Fibroblast of mammary gland (primary cell): ENCODE measurements around the gene FSTL4.
"Not testable (repeated sequence)": the region's sequence is repeated elsewhere in the genome, so short reads cannot be mapped to it uniquely, and the experiment has no call there.

ENCODE experiments used
- DNase-seq: peaks from one replicate; pipeline ENCODE4 v3.0.0-alpha.2; 2010; ENCODE audit warnings: low read depth
- H3K4me3 ChIP-seq: 2 replicates; pipeline ENCODE4 v1.5.1; 2011; ENCODE audit warnings: low read depth, mild to moderate bottlenecking, low read length, moderate library complexity; ENCODE audit not compliant: control insufficient read depth
- CTCF ChIP-seq: conservative IDR thresholded peaks from 2 replicates; pipeline ENCODE4 v1.5.1; 2011; ENCODE audit warnings: low read depth, low read length, inconsistent platforms; ENCODE audit not compliant: control insufficient read depth, insufficient read depth

Gene FSTL4

GRCh38 chr5:133192716-133193115 is 419.6 kb downstream of the FSTL4 start:
- TF ChIP-seq CTCF = no peak
- no peak for DNase-seq
- H3K4me3 ChIP-seq = no peak overlapping the region

GRCh38 chr5:133189881-133190280 is 422.5 kb downstream of the FSTL4 start:
- no peak for TF ChIP-seq CTCF
- no peak for DNase-seq
- H3K4me3 ChIP-seq = no peak overlapping the region

GRCh38 chr5:133179405-133179804 is 432.9 kb downstream of the FSTL4 start:
- H3K4me3 ChIP-seq = no peak overlapping the region
- DNase-seq = no peak
- TF ChIP-seq CTCF = no peak

- not testable (repeated sequence) for DNase-seq, H3K4me3 ChIP-seq
Measured at GRCh38 chr5:133170756-133171387, 441.5 kb downstream of the FSTL4 start.

- no peak for DNase-seq
- no peak for TF ChIP-seq CTCF
- H3K4me3 ChIP-seq = no peak overlapping the region
Measured at GRCh38 chr5:133164759-133165158, 447.6 kb downstream of the FSTL4 start.

GRCh38 chr5:133163839-133164238 is 448.5 kb downstream of the FSTL4 start:
- no peak overlapping the region for H3K4me3 ChIP-seq
- DNase-seq = no peak
- no peak for TF ChIP-seq CTCF

- TF ChIP-seq CTCF = no peak
- no peak for DNase-seq
- H3K4me3 ChIP-seq = no peak overlapping the region
Measured at GRCh38 chr5:133159543-133159942, 452.8 kb downstream of the FSTL4 start.
